ENCODE results near the gene RAB34. TPM values are rescaled to one million over a fixed set of nuclear protein-coding genes. Genes with fewer than 3 reads are reported as not detected.

RAB34 gene
- total and polyA plus RNA-seq, 9 of the 15 experiments (the other 6 are each of a cell fraction or from before 2014, with no cell fraction given): 0.07 to 3.8 (median 0.46) TPM; not detected in 1

- TF ChIP-seq FOXJ2 (tag; IDR thresholded peaks at IDR 0.05) (no peak), TFE3 (CRISPR knock-in tag; IDR thresholded peaks at IDR 0.05) (no peak), XRCC5 (IDR thresholded peaks at IDR 0.05; ENCODE audit: low read depth, low read length) (no peak), TCF7L2 (IDR thresholded peaks at IDR 0.05; ENCODE audit: low read depth, low read length) (no peak), PURB (CRISPR knock-in tag; IDR thresholded peaks at IDR 0.05; ENCODE audit: low read depth) (no peak), ZNF740 (CRISPR knock-in tag; IDR thresholded peaks at IDR 0.05) (no peak; the same call in 1 of the 2 replicates), ZNF740 (tag; IDR thresholded peaks at IDR 0.05) (peak in 1 of 2 experiments; percentile 94; a peak in 2 of 4 replicates), MEF2A (IDR thresholded peaks at IDR 0.05; ENCODE audit: control insufficient read depth, low read depth, low read length) (no peak)
- TF ChIP-seq, protein P1, sequence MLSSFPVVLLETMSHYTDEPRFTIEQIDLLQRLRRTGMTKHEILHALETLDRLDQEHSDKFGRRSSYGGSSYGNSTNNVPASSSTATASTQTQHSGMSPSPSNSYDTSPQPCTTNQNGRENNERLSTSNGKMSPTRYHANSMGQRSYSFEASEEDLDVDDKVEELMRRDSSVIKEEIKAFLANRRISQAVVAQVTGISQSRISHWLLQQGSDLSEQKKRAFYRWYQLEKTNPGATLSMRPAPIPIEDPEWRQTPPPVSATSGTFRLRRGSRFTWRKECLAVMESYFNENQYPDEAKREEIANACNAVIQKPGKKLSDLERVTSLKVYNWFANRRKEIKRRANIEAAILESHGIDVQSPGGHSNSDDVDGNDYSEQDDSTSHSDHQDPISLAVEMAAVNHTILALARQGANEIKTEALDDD (IDR thresholded peaks at IDR 0.05): no peak
- TF ChIP-seq, protein P2, sequence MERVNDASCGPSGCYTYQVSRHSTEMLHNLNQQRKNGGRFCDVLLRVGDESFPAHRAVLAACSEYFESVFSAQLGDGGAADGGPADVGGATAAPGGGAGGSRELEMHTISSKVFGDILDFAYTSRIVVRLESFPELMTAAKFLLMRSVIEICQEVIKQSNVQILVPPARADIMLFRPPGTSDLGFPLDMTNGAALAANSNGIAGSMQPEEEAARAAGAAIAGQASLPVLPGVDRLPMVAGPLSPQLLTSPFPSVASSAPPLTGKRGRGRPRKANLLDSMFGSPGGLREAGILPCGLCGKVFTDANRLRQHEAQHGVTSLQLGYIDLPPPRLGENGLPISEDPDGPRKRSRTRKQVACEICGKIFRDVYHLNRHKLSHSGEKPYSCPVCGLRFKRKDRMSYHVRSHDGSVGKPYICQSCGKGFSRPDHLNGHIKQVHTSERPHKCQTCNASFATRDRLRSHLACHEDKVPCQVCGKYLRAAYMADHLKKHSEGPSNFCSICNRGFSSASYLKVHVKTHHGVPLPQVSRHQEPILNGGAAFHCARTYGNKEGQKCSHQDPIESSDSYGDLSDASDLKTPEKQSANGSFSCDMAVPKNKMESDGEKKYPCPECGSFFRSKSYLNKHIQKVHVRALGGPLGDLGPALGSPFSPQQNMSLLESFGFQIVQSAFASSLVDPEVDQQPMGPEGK (CRISPR knock-in tag; IDR thresholded peaks at IDR 0.05; ENCODE audit: borderline replicate concordance): no peak
Observed at GRCh38 chr17:28706471-28707338, 11.0 kb downstream of the RAB34 start (continued).
